Heart left ventricle (tissue), 16 donors: ENCODE data around the gene CYP4F11. TPM values are rescaled to one million over a fixed set of nuclear protein-coding genes. Genes with fewer than 3 reads are reported as not detected.

ENCODE experiments used
- ATAC-seq, 4 donors: fragments of 200-7000 bp; cut with Tn5 transposase; one replicate each; pipeline ENCODE4 v1.9.1; 2020 to 2022; ENCODE audit warnings: moderate library complexity in 4 of 4, mild to moderate bottlenecking in 3 of 4, moderate number of reproducible peaks in 1 of 4
- DNase-seq, 5 donors: peaks; one replicate each; pipeline ENCODE4 v3.0.0-alpha.2; 2020
- H3K27ac ChIP-seq, 12 donors: fragments of 200-600 bp; sonication (generic) in 4 of 12; one replicate each; pipeline versions ENCODE4 v1.5.0 to v1.8.0; 2016 to 2022; ENCODE audit warnings: mild to moderate bottlenecking in 2 of 12
- H3K27me3 ChIP-seq, 9 donors: fragments of 200-600 bp; sonication (generic) in 2 of 9; one replicate each; pipeline versions ENCODE4 v1.5.1 to v1.8.0; 2016 to 2022; ENCODE audit warnings: mild to moderate bottlenecking in 3 of 9
- H3K36me3 ChIP-seq, 9 donors: fragments of 200-600 bp; sonication (generic) in 2 of 9; one replicate each; pipeline versions ENCODE4 v1.5.0 to v1.8.0; 2018 to 2022; ENCODE audit warnings: mild to moderate bottlenecking in 2 of 9
- H3K4me1 ChIP-seq, 12 donors: fragments of 200-600 bp; sonication (generic) in 4 of 12; one replicate each; pipeline versions ENCODE4 v1.5.0 to v1.8.0; 2016 to 2022; ENCODE audit warnings: mild to moderate bottlenecking in 3 of 12
- H3K4me3 ChIP-seq, 12 donors: fragments of 200-600 bp; sonication (generic) in 4 of 12; one replicate each; pipeline versions ENCODE4 v1.5.0 to v1.8.0; 2017 to 2022; ENCODE audit warnings: mild to moderate bottlenecking in 9 of 12, moderate library complexity in 4 of 12
- H3K9me3 ChIP-seq, 12 donors: fragments of 200-600 bp; sonication (generic) in 4 of 12; one replicate each; pipeline versions ENCODE4 v1.5.0 to v1.8.0; 2016 to 2022; ENCODE audit warnings: mild to moderate bottlenecking in 1 of 12
- CTCF ChIP-seq, 12 donors: fragments of 200-600 bp; sonication (generic) in 4 of 12; IDR thresholded peaks; one replicate each; pipeline versions ENCODE4 v1.5.0 to v1.8.0; 2018 to 2022; ENCODE audit warnings: antibody characterized with exemption in 12 of 12, mild to moderate bottlenecking in 5 of 12
- POLR2A ChIP-seq, 2 donors: fragments of 450-650 bp; IDR thresholded peaks; one replicate each; pipeline ENCODE4 v1.6.1; 2017; ENCODE audit warnings: antibody characterized with exemption in 2 of 2, mild to moderate bottlenecking in 2 of 2, moderate library complexity in 2 of 2
- WGBS, 4 donors: extraction: QIAGEN DNeasy Blood & Tissue Kit in 2 of 4; methylation state at CpG; one replicate each; pipeline versions ENCODE4 v1.1.5 to v1.1.7; 2013 to 2018; 5-methylcytosine and 5-hydroxymethylcytosine counted together
- intact Hi-C, 10 donors: fragments of 100-400 bp; cut with DNase I; formaldehyde crosslinking; loops; one replicate each; pipeline versions ENCODE4 v1.11.1 to v1.14.2; 2022
- polyA plus RNA-seq, 2 donors: library from polyadenylated mRNA; stranded (reverse); fragments of 200-250 nt; gene quantifications; one replicate each; pipeline ENCODE4 v1.2.3, GENCODE V29; 2013
- total RNA-seq, 9 donors: library from RNA; depleted of rRNA in 2 of 9; stranded (reverse); fragments of >200 nt in 2 of 9; fragmentation: NEBNext Ultra II Directional in 3 of 9; extraction: Animal tissue kit (Norgen Biotek cat#: 25700) in 3 of 9; gene quantifications; one replicate each; pipeline versions ENCODE4 v1.1.0 to v1.2.4, GENCODE V29; 2016 to 2023
- donor health status: ischemic (EF 13 %, LVEDD 7.1; RV severe dilation, severe dysfunction).
- donor health status: healthy with polysubstance abuse.
- donor health status: DM: no; HTN: yes; CAD: no.
- donor health status: DM: no; HTN: no; CAD: no.
- donor health status: ischemic (EF 25% LVEDD 6.9; RV normal size, moderate dysfunction).
- donor health status: ischemic (EF 25% LVEDD 5.7; RV mildly dilated, moderate dysfunction).
- donor health status: healthy.
- donor health status: DM: yes; HTN: yes; CAD: no.
- donor health status: ischemic (EF 35%, LVEDD 5.7; RV mildly dilated, moderate dysfunction).
- donor health status: nonischemic (EF 11% LVEDD 7.7; RV severe dilation, severe dysfunction).
- donor health status: DM: yes; HTN: yes; CAD: no.
- donor health status: PGD.
- donor health status: ischemic (EF 29% LVEDD 5.4; RV normal size, mild dysfunction).
- donor health status: nonischemic (EF 23%, LVEDD 6.1; RV moderate dilation, normal function).

The CYP4F11 gene
- total and polyA plus RNA-seq, 11 donors = 0.07 to 1.6 (median 0.27) TPM; not detected in 4

GRCh38 chr19:15869873-15870272 is 64.5 kb downstream of the CYP4F11 start:
- no peak for ATAC-seq
- TF ChIP-seq CTCF (IDR thresholded peaks at IDR 0.05) (no peak), POLR2A (IDR thresholded peaks at IDR 0.05) (no peak)
- intact Hi-C loops = loop anchor here (1.0 to 10.0 kb wide), 8 partner anchors 235 to 288 kb away; no protein-coding TSS in a partner anchor
- Histone ChIP-seq H3K4me1 (no peaks in the 10 kb centered on the region), H3K27ac (no peak overlapping the region), H3K27me3 (peaks cover 0 to 44% (median 9%) of the 10 kb centered on the region in 9 donors), H3K4me3 (no peak overlapping the region), H3K9me3 (no peaks in the 10 kb centered on the region), H3K36me3 (no peaks in the 10 kb centered on the region)
- WGBS, 4 donors = 52 to 64% (median 59%) methylated on average over 9 of the region's 9 CpGs
- DNase-seq = no peak

DNA sequence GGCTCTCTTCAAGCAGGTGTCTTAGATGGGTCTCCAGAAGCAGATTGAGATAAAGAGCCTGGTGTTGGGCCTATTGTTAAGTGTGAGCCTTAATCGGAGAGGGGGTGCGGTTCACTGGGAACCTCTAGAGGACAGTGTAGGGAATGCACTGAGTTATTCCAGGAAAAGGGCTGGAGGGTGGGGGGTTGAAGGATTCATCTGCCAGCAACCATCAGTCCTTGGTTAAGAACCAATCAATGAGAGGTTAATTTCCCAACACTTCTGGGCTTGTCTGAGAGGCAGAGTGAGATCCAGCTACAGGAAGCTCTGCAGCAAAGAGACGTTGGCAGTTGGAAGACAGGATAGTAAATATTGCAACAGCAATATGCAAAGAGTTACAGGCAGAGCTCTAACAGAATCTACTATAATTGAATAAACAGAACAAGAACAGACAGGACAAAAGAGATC is 65.2 kb downstream of the CYP4F11 start:
- TF ChIP-seq POLR2A (IDR thresholded peaks at IDR 0.05) (no peak), CTCF (IDR thresholded peaks at IDR 0.05) (peak; percentile 47 to 62 (median 55))
- peaks cover 0 to 46% (median 9%) of the 10 kb centered on the region in 9 donors for H3K27me3 ChIP-seq
- H3K4me1 ChIP-seq = no peaks in the 10 kb centered on the region
- H3K9me3 ChIP-seq = no peaks in the 10 kb centered on the region
- no peaks in the 10 kb centered on the region for H3K36me3 ChIP-seq
- H3K4me3 ChIP-seq = no peak overlapping the region
- ATAC-seq = peak in 2 of 4 donors; percentile 64 to 75
- no peak for DNase-seq
- 0 to 2% (median 2%) methylated on average over 3 of the region's 3 CpGs for WGBS, 4 donors
- no peak overlapping the region for H3K27ac ChIP-seq
- intact Hi-C loops = loop anchor here (1.0 to 10.0 kb wide), 8 partner anchors 234 to 287 kb away; no protein-coding TSS in a partner anchor

DNA sequence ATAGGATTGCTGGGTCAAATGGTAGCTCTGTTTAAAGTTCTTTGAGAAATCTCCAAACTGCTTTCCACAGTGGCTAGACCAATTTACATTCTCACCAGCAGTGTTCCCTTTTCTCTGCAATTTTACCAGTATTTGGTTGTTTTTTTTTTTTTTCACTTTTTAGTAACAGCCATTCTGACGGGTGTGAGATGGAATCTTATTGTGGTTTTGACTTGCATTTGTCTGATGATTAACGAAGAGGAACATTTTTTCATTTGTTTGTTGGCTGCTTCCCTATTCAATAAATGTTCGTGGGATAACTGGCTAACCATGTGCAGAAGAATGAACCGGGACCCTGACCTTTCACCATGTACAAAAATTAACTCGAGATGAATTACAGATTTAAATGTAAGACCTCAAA is 67.7 kb downstream of the CYP4F11 start:
- Histone ChIP-seq H3K27me3 (peaks cover 0 to 33% (median 7%) of the 10 kb centered on the region in 9 donors), H3K4me3 (no peak overlapping the region), H3K9me3 (no peaks in the 10 kb centered on the region), H3K36me3 (no peaks in the 10 kb centered on the region), H3K4me1 (no peaks in the 10 kb centered on the region), H3K27ac (no peak overlapping the region)
- intact Hi-C loops = loop anchor here in 7 of 10 donors (5.0 to 10.0 kb wide), 4 partner anchors 232 to 284 kb away; no protein-coding TSS in a partner anchor
- no peak for TF ChIP-seq POLR2A (IDR thresholded peaks at IDR 0.05)
- TF ChIP-seq CTCF (IDR thresholded peaks at IDR 0.05) = no peak
- 64 to 70% (median 65%) methylated on average over 5 of the region's 5 CpGs for WGBS, 4 donors
- DNase-seq (no peak), ATAC-seq (no peak)

- DNase-seq (no peak), ATAC-seq (no peak)
- intact Hi-C loops = loop anchor here in 7 of 10 donors (5.0 to 10.0 kb wide), 4 partner anchors 230 to 283 kb away; no protein-coding TSS in a partner anchor
- Histone ChIP-seq H3K4me3 (no peak overlapping the region), H3K9me3 (no peaks in the 10 kb centered on the region), H3K27ac (no peak overlapping the region), H3K4me1 (no peaks in the 10 kb centered on the region), H3K36me3 (no peaks in the 10 kb centered on the region), H3K27me3 (peaks cover 0 to 33% (median 4%) of the 10 kb centered on the region in 9 donors)
- 50 to 59% (median 52%) methylated on average over 5 of the region's 5 CpGs for WGBS, 4 donors
- no peak for TF ChIP-seq POLR2A (IDR thresholded peaks at IDR 0.05)
- TF ChIP-seq CTCF (IDR thresholded peaks at IDR 0.05) = no peak
Measured at GRCh38 chr19:15864824-15865223, 69.5 kb downstream of the CYP4F11 start.
